ENCODE measurements around the gene PPM1A. TPM values are rescaled to one million over a fixed set of nuclear protein-coding genes. Genes with fewer than 3 reads are reported as not detected.

Gene PPM1A
- total and polyA plus RNA-seq, 2 experiments from 2014 or later = 29.8 to 34.1 TPM

DNA sequence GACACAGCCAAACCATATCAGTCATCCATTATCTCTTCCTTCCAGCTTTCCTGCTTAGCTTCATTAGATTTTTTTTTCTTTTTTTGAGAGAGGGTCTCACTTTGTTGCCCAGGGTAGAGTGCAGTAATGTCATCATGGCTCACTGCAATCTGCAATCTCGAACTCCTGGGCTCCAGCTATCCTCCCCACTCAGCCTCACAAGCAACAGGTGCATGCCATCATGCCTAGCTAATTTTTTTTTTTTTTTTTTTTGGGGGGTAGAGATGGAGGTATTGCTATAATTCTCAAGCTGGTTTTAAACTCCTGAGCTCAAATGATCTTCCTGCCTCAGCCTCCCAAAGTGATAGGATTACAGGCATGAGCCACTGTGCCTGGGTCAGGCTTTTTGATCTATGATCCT lies 38.3 kb upstream of the PPM1A start (continued):
- TF ChIP-seq STAT1 (IDR thresholded peaks at IDR 0.05; ENCODE audit: unreplicated experiment) (no peak), NANOG (IDR thresholded peaks at IDR 0.05; ENCODE audit: borderline replicate concordance) (no peak), CREB1 (CRISPR knock-in tag; IDR thresholded peaks at IDR 0.05; ENCODE audit: low read depth) (no peak)
- TF ChIP-seq, protein P1, sequence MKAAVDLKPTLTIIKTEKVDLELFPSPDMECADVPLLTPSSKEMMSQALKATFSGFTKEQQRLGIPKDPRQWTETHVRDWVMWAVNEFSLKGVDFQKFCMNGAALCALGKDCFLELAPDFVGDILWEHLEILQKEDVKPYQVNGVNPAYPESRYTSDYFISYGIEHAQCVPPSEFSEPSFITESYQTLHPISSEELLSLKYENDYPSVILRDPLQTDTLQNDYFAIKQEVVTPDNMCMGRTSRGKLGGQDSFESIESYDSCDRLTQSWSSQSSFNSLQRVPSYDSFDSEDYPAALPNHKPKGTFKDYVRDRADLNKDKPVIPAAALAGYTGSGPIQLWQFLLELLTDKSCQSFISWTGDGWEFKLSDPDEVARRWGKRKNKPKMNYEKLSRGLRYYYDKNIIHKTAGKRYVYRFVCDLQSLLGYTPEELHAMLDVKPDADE (IDR thresholded peaks at IDR 0.05) = no peak

DNA sequence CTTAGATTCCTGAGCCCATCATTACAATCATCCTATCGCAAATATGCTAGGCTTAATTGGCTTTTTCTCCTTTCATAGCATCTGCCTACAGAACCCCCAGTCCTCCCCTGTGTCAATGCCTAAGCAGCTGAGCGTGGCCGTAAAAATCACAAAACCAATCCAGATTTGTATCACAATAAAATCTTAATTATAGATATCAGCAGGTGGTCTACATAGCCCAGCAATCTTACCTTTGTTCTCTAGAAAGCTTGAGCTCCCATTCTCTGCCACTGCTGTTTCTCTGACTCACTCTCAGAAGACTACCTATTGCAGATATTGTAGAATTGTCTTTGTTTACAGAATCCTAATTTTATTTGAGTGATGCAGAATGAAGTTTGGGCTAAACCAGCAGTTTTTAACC lies 37.9 kb upstream of the PPM1A start:
- no peaks in the 10 kb centered on the region for H3K36me3 Mint-ChIP-seq (ENCODE audit: low read depth)
- TF ChIP-seq JUNB (IDR thresholded peaks at IDR 0.05; ENCODE audit: unreplicated experiment) = no peak
- no peak for TF ChIP-seq NANOG (IDR thresholded peaks at IDR 0.05; ENCODE audit: borderline replicate concordance)
- TF ChIP-seq EZH2phosphoT487 (IDR thresholded peaks at IDR 0.05; ENCODE audit: unreplicated experiment) = no peak
- TF ChIP-seq, protein P2, sequence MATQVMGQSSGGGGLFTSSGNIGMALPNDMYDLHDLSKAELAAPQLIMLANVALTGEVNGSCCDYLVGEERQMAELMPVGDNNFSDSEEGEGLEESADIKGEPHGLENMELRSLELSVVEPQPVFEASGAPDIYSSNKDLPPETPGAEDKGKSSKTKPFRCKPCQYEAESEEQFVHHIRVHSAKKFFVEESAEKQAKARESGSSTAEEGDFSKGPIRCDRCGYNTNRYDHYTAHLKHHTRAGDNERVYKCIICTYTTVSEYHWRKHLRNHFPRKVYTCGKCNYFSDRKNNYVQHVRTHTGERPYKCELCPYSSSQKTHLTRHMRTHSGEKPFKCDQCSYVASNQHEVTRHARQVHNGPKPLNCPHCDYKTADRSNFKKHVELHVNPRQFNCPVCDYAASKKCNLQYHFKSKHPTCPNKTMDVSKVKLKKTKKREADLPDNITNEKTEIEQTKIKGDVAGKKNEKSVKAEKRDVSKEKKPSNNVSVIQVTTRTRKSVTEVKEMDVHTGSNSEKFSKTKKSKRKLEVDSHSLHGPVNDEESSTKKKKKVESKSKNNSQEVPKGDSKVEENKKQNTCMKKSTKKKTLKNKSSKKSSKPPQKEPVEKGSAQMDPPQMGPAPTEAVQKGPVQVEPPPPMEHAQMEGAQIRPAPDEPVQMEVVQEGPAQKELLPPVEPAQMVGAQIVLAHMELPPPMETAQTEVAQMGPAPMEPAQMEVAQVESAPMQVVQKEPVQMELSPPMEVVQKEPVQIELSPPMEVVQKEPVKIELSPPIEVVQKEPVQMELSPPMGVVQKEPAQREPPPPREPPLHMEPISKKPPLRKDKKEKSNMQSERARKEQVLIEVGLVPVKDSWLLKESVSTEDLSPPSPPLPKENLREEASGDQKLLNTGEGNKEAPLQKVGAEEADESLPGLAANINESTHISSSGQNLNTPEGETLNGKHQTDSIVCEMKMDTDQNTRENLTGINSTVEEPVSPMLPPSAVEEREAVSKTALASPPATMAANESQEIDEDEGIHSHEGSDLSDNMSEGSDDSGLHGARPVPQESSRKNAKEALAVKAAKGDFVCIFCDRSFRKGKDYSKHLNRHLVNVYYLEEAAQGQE (IDR thresholded peaks at IDR 0.05; ENCODE audit: unreplicated experiment) = no peak
- TF ChIP-seq, protein P3, sequence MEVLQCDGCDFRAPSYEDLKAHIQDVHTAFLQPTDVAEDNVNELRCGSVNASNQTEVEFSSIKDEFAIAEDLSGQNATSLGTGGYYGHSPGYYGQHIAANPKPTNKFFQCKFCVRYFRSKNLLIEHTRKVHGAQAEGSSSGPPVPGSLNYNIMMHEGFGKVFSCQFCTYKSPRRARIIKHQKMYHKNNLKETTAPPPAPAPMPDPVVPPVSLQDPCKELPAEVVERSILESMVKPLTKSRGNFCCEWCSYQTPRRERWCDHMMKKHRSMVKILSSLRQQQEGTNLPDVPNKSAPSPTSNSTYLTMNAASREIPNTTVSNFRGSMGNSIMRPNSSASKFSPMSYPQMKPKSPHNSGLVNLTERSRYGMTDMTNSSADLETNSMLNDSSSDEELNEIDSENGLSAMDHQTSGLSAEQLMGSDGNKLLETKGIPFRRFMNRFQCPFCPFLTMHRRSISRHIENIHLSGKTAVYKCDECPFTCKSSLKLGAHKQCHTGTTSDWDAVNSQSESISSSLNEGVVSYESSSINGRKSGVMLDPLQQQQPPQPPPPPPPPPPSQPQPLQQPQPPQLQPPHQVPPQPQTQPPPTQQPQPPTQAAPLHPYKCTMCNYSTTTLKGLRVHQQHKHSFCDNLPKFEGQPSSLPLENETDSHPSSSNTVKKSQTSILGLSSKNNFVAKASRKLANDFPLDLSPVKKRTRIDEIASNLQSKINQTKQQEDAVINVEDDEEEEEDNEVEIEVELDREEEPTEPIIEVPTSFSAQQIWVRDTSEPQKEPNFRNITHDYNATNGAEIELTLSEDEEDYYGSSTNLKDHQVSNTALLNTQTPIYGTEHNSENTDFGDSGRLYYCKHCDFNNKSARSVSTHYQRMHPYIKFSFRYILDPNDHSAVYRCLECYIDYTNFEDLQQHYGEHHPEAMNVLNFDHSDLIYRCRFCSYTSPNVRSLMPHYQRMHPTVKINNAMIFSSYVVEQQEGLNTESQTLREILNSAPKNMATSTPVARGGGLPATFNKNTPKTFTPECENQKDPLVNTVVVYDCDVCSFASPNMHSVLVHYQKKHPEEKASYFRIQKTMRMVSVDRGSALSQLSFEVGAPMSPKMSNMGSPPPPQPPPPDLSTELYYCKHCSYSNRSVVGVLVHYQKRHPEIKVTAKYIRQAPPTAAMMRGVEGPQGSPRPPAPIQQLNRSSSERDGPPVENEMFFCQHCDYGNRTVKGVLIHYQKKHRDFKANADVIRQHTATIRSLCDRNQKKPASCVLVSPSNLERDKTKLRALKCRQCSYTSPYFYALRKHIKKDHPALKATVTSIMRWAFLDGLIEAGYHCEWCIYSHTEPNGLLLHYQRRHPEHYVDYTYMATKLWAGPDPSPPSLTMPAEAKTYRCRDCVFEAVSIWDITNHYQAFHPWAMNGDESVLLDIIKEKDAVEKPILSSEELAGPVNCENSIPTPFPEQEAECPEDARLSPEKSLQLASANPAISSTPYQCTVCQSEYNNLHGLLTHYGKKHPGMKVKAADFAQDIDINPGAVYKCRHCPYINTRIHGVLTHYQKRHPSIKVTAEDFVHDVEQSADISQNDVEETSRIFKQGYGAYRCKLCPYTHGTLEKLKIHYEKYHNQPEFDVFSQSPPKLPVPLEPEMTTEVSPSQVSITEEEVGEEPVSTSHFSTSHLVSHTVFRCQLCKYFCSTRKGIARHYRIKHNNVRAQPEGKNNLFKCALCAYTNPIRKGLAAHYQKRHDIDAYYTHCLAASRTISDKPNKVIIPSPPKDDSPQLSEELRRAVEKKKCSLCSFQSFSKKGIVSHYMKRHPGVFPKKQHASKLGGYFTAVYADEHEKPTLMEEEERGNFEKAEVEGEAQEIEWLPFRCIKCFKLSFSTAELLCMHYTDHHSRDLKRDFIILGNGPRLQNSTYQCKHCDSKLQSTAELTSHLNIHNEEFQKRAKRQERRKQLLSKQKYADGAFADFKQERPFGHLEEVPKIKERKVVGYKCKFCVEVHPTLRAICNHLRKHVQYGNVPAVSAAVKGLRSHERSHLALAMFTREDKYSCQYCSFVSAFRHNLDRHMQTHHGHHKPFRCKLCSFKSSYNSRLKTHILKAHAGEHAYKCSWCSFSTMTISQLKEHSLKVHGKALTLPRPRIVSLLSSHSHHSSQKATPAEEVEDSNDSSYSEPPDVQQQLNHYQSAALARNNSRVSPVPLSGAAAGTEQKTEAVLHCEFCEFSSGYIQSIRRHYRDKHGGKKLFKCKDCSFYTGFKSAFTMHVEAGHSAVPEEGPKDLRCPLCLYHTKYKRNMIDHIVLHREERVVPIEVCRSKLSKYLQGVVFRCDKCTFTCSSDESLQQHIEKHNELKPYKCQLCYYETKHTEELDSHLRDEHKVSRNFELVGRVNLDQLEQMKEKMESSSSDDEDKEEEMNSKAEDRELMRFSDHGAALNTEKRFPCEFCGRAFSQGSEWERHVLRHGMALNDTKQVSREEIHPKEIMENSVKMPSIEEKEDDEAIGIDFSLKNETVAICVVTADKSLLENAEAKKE (CRISPR knock-in tag; IDR thresholded peaks at IDR 0.05) = no peak
- no peak for TF ChIP-seq EZH2 (IDR thresholded peaks at IDR 0.05; ENCODE audit: low read depth, unreplicated experiment)
- TF ChIP-seq POLR2AphosphoS5 (IDR thresholded peaks at IDR 0.05; ENCODE audit: low read depth) = no peak
- TF ChIP-seq, protein P1 (IDR thresholded peaks at IDR 0.05) = no peak
- TF ChIP-seq ZNF331 (CRISPR knock-in tag; IDR thresholded peaks at IDR 0.05; ENCODE audit: low read depth) = no peak

More for the DNA sequence above, 37.9 kb upstream of the PPM1A start:
- no peaks in the 10 kb centered on the region for H3K9me3 Mint-ChIP-seq
- Histone ChIP-seq H4K20me1 (replicated peaks; ENCODE audit: insufficient read depth) (no peaks in the 10 kb centered on the region), H3F3A (replicated peaks; ENCODE audit: low read depth) (no peaks in the 10 kb centered on the region), H3K4me2 (peak overlapping the region; percentile 45; the same call in 1 of the 2 replicates), H2AFZ (peak overlapping the region; percentile 35; the same call in 1 of the 2 replicates), H3K4me3 (no peak overlapping the region), H3K4me1 (ENCODE audit: insufficient read depth) (peaks cover 16% of the 10 kb centered on the region; the same call in 1 of the 2 replicates), H3K27ac (ENCODE audit: low read depth) (no peak overlapping the region), H3K9me2 (ENCODE audit: insufficient read depth) (peaks cover 7% of the 10 kb centered on the region; the same call in 1 of the 2 replicates), H3K36me3 (ENCODE audit: insufficient read depth) (no peaks in the 10 kb centered on the region), H3K27me3 (ENCODE audit: insufficient read depth) (no peaks in the 10 kb centered on the region), H3K79me2 (replicated peaks; ENCODE audit: insufficient read depth) (no peaks in the 10 kb centered on the region)
- H3K27ac Mint-ChIP-seq = no peak overlapping the region
- peaks cover 9% of the 10 kb centered on the region for H3K4me1 Mint-ChIP-seq
- peak; percentile 36; the same call in 1 of the 3 replicates for ATAC-seq
- H3K4me3 Mint-ChIP-seq = no peak overlapping the region
- peak; percentile 33 for DNase-seq (ENCODE audit: low spot score)
- H3K27me3 Mint-ChIP-seq (ENCODE audit: insufficient read depth, low read depth, poor library complexity) = peaks cover 1% of the 10 kb centered on the region

Measured in GM23338 (cell line).